Measurements from ENCODE around the gene AARSD1. TPM values are rescaled to one million over a fixed set of nuclear protein-coding genes. Genes with fewer than 3 reads are reported as not detected.
"Not testable (repeated sequence)": the region's sequence is repeated elsewhere in the genome, so short reads cannot be mapped to it uniquely, and the experiment has no call there.

The AARSD1 gene
- total RNA-seq, 1 experiment from 2014 or later, result 25.0 TPM

DNA sequence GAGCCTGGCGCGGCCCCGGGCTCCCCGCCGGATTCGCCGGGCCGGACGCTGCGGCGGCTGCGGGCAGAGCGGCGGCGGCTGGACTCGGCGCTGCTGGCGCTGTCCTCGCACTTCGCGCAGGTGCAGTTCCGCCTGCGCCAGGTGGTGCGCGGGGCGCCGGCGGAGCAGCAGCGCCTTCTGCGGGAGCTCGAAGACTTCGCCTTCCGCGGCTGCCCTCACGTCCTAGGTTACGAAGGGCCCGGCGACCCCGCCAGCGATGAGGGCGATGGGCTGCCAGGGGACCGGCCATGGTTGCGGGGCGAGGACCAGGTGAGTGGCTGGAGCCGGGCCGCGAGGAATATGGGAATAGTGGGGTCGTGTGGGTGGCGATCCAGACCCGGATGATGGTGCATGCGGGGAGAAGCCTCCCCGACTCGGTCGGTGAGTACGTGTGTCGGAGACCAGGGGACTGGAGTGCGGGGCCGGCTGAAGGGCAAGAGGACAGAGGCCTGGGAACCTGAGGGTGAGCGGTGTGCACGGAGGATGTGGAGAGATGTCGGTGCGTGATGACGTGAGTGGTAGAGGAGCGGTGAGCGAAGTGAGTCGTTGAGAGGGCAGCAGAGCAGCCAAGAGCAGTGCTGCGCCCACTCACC, 16.6 kb upstream of the AARSD1 start:
- DNase-seq (ENCODE audit: low read depth), result peak; percentile 40

DNA sequence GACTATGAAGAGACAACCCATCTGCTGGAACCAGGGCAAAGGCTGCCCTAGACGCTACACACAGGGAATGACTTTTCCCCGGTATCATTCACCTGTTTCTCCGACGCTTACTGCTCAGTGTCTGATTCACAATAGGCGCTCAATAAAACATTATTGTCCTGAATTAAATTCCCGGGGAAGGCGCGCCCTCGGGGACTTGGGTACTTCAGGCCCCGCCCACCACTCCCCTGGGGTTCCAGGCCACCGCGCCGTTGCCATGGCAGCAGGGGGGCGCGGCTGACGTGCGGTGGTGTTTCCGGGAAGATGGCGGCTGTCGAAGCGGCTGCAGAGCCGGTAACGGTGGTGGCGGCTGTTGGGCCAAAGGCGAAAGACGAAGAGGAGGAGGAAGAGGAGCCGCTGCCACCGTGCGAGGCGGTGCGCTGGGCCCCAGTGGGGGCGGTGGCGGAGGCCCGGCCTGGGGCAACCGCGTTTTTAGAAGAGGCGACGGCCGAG, 16.1 kb upstream of the AARSD1 start, which contains the start of gene RUNDC1:
Gene RUNDC1 (plus strand): TSS at position 292 of the 492 bp plus-strand sequence. CDS start 12 bp downstream, at position 304.
- DNase-seq (ENCODE audit: low read depth), result peak; percentile 82

DNA sequence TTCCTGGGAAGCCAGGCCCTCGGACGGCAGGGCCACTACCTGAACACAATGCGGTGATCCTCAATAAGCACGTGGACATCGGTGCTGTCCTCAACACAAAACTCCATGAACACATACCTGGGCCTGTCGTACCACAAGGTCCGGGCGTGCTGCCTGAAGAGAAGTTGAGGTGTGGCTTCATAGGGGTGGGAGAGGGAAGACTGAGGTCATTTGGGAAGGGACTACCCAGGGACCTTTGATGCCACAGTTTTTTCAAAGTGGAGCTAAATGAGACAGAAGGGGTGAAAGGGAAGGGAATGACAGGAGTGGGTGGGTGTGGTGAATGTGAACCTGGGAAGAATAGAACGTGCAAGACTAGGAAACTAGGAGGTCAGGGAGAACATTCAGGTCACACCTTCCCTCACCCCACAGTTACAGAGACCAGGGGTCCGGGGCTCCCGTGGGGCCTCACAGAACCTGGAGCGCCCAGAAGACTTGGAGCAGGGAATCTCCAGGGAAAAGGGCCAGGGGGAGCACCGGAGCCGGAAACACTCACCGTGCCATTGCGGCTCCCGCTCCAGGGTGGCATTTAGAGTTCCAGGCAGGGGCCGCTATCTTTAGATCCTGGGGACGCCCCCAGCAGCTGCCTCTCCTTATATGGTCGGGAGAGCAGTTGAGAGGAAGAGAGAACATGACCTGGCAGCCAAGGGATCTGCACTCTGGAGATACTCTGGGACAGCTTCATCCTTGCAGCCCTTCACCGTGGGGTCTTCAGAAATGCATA, 15.4 kb upstream of the AARSD1 start, which contains the start of gene PTGES3L:
Gene PTGES3L (minus strand): TSS at position 570 of the 763 bp plus-strand sequence. CDS start 27 bp downstream, at position 543.
- peak; percentile 81 for DNase-seq (ENCODE audit: low read depth)

DNA sequence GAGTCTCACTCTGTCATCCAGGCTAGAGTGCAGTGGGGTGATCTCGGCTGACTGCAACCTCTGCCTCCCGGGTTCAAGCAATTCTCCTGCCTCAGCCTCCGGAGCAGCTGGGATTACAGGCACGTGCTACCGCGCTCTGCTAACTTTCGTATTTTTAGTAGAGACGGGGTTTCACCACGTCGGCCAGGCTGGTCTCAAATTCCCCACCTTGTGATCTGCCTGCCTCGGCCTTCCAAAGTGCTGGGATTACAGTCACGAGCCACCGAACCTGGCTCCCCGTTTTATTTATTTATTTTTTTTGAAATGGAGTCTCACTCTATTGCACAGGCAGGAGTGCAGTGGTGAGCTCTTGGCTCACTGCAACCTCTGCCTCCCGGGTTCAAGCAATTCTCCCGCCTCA, 11.4 kb upstream of the AARSD1 start:
- DNase-seq (ENCODE audit: low read depth), result not testable (repeated sequence)

DNA sequence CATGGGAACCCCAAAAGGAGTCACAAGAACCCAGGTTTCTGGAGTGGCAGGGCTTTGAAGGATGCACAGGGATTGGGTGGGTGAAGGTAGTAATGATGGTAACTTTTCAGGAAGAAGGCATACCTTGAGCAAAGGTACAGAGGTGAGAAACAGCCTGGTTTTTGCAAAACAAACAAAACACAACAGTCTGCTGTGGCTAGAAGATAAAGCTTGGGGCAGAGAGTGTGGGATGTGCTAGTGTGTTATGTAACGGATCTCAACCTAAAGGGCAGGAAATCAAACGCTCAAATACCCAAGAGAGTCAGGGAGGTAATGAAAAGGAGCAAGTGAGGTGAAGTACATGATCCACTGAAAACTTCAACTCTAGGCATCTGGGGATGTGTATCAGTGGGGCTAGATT, 11.0 kb upstream of the AARSD1 start:
- no peak for DNase-seq (ENCODE audit: low read depth)

DNA sequence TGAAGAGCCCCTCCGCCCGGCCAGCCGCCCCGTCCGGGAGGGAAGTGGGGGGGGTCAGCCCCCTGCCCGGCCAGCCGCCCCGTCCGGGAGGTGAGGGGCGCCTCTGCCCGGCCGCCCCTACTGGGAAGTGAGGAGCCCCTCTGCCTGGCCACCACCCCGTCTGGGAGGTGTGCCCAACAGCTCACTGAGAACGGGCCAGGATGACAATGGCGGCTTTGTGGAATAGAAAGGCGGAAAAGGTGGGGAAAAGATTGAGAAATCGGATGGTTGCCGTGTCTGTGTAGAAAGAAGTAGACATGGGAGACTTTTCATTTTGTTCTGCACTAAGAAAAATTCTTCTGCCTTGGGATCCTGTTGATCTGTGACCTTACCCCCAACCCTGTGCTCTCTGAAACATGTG, 9.1 kb upstream of the AARSD1 start:
- not testable (repeated sequence) for DNase-seq (ENCODE audit: low read depth)

DNA sequence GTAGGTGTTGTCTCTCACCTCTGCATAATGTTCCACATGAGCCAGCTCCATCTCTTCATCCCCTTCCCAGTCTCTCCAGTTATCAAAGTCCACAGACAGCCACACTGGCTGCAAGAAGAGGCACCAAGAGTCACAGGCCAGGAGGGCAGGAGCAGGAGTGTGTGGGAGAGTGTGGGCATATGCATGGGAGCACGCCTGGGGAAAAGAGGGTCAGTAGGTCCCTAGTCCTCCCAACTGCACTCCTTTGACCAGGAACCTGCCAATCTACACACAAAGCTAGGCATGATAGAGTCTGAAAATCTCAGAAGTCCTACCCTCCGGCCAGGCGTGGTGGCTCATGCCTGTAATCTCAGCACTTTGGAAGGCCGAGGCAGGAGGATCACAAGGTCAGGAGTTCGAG, 7.3 kb upstream of the AARSD1 start:
- DNase-seq (ENCODE audit: low read depth), result no peak

DNA sequence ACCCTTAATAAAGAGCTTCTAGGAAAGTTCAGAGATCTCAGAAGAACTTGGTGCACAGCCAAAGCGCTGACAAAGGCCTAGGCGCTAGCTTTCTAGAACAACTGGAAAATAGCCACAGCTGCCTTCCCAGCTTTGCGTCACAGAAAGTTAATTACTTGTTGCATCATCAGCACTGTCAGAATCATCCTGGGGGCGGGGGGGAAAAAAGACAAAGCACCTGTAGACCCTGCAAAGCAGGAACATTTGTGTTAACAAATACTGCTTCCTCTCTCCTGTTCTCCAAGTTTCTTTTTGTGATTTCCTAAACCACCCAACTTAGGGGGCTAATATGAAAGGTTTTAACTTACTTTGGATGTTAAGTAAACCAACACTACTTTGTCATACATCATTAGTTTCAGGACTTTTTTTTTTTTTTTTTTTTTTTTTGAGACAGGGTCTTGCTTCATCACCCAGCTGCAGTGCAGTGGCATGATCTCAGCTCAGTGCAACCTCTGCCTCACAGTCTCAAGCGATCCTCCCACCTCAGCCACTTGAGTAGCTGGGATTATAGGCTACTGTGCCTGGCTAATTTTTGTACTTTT, 4.8 kb upstream of the AARSD1 start:
- peak; percentile 22 for DNase-seq (ENCODE audit: low read depth)

DNA sequence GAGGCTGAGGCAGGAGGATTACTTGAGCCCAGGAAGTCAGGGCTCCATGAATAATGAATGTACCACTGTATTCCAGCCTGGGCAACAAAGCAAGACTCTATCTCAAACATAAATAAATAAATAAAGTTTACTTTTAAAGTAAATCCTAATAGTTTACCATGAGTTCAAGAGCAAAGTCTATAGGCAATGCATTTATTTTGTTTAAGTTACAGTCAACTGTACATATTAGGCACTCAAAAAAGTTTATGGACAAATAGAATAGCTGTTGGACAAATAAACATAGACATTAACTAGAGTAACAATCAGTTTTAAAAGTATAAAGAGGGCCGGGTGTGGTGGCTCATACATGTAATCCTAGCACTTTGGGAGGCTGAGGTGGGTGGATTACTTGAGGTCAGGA, 3.7 kb upstream of the AARSD1 start:
- no peak for DNase-seq (ENCODE audit: low read depth)

DNA sequence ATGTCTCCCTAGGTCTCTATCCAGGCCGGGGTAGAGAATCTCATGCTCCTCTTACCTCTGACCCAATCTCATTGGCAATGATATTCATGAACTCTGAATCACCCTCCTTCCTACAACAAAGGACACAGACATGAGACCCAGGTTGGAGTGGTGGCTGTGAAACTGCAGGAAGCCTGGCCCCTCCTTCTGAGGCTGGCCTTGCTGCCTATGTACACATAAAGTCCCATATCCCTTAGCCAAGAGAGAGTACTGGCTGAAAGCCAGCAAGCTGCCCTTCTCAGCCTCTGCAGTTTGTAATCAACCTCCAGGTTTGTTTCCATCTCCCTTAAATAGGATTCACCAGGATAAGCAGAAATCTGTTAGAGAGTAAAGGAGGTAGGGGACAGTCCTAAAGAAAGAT, 10.6 kb downstream of the AARSD1 start:
- no peak for DNase-seq (ENCODE audit: low read depth)

DNA sequence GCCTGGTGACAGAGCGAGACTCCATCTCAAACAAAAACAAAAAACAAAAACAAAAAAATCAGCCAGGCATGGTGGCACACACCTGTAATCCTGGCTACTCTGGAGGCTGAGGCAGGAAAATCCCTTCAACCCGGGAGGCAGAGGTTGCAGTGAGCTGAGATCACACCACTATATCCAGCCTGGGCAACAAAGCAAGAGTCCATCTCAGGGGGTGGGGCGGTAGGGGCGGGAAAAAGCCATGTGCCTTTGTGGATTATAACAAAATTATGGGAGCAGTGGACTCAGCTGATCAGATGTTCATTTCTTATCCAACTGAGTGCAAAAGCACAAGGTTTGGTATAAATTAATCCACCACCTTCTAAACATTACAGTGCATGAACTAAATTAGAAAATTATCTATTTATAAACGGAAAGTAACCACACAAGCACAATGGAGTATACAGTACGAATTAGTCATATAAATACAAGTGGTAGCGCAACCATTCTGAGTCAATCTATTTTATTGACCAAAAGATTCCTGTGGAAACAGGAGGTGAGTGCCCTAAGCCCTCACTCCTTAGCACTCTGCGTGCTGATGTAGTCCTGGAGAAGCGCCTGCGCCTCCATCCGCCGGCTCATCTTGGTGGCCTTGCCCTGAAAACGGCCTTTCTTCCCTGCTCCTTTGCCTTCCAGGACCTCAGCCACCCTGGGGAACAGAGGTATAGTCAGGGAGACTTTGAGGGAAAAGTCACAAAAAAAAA, 14.0 kb downstream of the AARSD1 start:
- no peak for DNase-seq (ENCODE audit: low read depth)

DNA sequence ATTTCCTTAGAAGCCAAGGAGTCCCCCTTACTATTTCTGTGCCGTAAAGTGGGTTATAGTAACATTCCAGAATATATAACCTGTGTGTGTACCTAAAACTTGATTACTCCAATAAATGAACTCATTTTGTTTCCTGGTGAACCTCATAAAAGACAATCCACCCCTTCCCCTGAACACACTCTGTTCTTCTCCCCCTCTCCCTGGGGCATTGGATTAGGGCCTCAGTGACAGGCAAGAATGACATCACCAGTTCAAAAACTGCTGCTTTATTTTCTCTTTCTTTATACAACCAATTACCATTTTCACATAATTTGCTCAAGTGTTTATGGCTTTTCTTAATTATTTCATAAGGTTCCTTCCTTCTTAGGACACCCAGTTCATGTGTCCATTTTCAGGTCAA, 17.4 kb downstream of the AARSD1 start:
- no peak for DNase-seq (ENCODE audit: low read depth)

DNA sequence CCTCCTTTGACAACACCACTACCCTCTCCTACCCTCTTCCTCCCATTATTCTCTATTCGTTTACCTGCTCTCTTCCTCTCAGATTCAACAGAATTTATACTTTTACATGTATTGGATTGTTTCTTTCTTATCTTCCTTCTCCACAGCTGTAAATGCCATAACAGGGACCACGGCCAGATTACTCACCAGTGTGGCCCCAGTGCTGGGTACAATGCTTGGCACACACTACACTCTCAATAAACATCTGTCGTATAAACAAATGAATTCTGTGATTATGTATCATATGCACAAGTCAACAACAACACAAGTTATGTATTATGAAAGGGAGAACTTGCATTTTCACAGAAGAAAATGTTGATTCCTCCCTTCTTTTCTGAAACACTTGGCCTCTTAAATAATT, 20.0 kb downstream of the AARSD1 start:
- no peak for DNase-seq (ENCODE audit: low read depth)

DNA sequence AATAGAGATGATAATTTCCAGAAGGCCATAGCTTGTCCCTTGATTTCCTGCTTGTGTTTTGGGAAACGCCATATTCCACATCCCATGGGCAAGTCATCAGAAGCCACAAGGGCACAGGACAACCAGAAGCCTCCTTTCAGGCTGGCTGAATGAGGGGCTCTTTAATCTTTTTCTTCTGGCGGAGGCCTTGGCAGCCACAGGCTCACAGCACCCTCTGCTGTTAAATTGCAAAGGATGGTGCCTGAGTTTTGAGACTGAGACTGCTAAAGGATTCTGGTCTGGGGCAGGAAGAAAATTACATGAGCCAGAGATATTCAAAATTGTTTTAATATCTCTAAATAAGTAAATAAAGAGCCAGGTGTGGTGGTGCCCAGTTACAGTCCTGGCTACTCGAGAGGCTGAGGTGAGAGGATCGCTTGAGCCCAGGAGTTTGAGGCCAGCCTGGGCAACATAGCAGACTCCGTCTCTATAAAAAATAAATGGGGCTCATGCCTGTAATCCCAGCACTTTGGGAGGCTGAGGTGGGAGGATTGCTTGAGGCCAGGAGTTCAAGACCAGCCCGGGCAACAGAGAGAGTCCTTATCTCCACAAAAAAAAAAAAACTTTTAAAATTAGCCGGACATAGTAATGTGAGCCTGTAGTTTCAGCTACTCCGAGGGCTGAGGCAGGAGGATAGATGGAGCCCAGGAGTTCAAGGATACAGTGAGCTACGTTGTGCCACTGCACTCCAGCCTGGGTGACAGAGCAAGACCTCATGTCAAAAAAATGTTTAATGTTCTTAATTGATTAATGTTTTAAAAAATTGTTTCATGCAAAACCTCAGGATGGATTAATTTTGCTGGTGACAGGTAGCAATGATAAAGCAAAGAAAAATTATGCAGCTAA, 26.3 kb downstream of the AARSD1 start:
- peak; percentile 58 for DNase-seq (ENCODE audit: low read depth)

DNA sequence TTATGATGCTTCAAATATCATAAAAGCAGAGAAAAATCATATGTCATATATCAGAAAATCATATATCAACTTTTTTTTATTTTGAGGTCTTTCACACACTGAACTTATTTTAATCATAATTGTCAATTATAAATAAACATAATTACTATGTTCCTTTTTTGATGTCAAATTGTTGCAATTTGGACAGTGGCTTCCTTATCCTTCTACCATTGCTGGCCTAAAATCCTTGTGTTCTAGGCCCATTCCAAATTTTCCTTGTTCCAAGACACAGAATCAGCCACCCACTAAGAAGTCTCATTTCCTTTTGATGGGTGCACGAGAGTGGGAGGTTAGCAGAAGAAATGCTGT, 34.8 kb downstream of the AARSD1 start:
- DNase-seq (ENCODE audit: low read depth), result no peak

DNA sequence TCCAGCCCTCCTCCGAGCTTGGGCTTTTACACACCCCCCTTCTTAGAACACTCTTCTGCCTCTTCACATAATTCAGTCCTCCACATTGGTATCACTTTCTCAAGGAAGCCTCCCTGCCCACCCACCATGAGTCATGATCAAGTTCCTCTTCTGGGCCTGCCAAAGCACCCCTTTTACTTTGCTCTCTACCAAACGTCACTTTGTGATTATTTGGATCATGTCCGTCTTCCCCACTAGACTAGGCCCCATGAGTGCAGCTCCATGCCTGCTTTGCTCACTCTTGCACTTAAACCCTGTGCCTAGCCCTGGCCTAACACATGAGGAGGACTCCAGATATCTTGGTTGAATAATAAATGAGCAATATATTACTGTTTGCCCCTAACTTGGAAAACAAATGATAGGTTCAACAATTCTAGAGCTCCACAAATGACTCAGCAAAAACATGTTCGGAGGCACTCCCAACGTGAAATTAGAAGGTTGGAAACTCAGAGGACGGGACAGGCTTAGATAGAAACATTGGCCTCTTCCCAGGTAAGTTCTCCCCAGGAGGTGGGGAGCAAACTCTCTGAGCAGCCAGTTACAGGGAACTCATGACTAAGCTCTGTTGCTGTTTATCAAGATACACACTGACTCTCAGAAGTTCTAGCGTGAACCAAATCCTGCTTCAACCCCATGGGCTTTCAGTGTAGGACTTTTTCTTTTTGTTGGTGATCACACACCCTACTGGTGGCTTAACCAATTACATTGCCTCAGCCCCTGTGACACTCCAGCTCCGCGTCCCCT, 35.3 kb downstream of the AARSD1 start:
- DNase-seq (ENCODE audit: low read depth), result peak; percentile 73

DNA sequence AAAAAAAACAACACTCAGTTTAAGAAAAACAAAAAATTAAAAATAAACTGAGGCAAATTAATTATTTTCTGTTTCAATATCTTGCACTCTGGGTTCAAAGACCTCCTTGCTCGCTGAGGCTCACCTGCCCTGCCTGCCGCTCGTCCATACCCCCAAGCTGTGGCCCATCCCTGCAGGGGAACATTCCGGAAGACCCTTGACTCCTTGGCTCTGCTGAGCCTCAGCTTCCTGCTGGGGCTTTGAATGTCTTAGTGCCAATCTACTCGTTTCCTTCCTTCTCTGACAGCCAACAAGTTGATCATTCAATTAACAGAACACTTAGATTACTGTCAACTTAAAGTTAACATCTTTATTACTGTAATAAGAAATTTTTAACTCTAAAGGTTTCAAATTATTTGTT, 39.4 kb downstream of the AARSD1 start:
- no peak for DNase-seq (ENCODE audit: low read depth)

DNA sequence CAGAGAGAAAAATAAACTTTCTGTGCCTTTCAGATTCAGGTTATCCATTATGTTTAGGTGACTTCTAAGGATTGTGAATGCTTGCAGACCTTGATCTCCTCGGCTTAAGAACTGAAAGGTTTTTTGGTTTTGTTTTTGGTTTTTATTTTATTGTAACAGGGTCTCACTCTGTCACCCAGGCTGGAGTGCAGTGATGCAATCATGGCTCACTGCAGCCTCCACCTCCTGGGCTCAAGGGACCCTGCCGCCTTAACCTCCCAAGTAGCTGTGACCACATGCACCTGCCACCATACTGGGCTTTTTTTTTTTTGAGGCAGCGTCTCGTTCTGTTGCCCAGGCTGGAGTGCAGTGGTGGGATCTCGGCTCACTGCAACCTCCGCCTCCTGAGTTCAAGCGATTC, 40.8 kb downstream of the AARSD1 start:
- DNase-seq (ENCODE audit: low read depth), result not testable (repeated sequence)

DNA sequence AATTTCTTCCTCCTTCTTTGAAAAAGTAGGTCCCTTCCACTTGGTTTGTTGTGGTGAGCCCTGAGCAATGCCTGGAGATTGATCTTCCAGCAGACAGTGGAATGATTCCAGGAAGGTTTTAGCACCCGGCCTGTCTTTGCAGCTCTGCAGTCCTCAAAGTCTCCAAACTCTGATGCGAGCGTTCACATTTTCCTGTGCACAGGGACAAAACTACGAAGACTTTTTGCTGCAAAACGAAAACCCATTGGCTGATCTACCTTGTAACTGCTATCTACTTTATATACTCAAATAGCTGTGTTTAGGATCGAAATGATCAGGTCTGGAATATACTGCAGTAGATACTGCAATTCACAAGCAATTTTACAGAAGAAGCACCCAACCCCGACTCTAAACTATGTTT, 42.0 kb downstream of the AARSD1 start:
- no peak for DNase-seq (ENCODE audit: low read depth)

DNA sequence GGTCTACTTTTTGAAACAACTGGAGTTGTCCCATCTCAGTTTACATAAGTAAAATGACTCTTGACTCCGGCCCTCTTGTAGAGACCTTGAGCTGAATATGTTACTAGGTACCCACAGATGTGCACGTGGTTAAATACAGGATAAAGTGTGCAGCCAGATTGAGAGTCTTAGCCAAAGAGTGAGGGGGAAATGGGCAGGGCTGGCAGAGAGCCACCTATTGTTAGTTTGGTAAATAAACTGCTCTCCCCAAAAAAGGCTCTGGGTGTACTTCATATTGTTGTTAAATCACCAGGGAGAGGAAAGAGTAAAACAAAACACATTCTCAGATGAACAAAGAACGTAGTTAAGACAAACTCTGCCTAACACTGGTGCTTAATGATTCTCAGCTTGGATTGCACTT, 43.3 kb downstream of the AARSD1 start:
- no peak for DNase-seq (ENCODE audit: low read depth)

Data from LHCN-M2 (cell line).